NCI-H526 treated with DMSO at 0.1 percent for 48 hours (cell line): Measurements from ENCODE around the gene CYB561A3.
A peak's percentile ranks its signal among the peaks of the same experiment; 100 is the strongest.
"Not testable (repeated sequence)": the region's sequence is repeated elsewhere in the genome, so short reads cannot be mapped to it uniquely, and the experiment has no call there.

Experiments
- DNase-seq: peaks from one replicate; lab custom pipeline; 2025; lab: John Stamatoyannopoulos, UW

Gene CYB561A3

DNA sequence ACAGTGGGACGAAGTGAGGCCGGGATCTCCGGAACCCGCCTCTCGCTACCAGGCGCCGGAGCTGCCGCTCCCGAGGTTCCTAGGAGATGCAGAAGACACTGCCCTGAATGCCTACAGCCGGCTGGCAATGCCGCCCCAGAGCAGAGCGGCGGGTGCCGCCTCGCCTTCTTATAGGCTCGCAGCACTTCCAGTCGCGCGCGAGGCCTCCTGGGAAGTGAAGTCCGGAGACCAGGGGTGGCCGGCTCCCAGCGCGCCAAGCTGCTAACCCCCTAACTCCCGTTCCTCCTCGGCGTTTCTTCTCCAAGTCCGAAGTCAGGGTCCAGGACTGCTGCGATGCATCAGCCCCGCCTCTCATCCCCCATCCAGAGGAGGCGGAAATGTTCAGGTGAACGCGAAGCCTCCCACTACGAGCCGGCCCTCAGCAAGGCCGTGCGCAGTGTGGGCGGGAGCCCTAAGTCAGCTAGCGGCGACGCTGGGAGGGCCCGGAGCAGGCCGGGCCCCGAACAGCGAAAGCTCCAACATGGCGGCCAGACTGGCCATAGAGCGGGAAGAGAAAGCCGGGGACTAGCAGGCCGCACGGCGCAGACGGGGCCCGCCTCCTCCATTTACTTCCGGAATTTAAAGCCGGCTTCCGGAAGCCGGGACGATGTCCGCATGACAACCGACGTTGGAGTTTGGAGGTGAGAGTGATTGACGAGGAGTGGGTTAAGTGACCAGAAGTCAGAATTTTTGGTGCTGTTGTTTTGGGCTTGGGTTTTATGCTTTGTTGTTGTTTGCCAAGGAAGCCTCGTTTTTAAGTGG is at the start of gene CYB561A3, which contains the start of gene TMEM138:
Gene CYB561A3, minus strand, starts transcription at position 142 of the 801 bp plus-strand sequence. CDS start 5,169 bp downstream, outside the sequence.
Gene TMEM138, plus strand, starts transcription at position 634 of the 801 bp plus-strand sequence. CDS start 2,017 bp downstream, outside the sequence.
- DNase-seq: peak; percentile 97

DNA sequence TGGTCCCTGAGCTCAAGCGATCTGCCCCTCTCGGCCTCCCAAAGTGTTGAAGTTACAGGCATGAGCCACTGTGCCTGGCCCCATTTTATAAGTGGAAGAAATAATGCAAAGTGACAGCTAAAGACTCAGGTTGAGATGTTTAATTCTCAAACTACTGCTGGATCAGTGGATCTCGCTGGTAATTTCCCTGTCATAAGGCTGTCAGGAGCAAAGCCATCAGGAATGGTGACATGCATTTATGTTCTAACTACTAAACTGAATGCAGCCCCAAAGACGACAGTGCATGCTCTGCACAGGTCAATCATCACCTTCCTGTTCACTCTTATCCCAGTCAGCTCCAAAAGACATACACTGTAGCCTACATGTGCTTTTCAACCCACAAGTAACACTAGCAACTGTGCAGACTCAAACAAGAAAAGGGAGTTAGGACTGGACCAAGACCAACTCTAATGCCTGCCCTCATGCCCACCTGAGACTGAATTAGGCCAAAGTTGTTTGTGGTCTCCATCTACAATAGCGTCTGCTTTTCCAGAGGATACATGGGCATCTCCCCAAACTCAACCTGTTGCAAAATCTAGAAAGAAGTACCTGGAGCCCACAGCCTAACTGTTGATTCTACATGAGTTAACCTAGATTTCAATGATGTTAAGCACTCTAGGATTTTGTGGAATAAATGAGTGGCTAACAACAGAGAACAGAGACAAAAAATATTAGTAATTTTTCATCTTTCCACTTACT is 45.5 kb upstream of the CYB561A3 start:
- DNase-seq: no peak

- no peak for DNase-seq
These were observed 44.4 kb upstream of the CYB561A3 start for GRCh38 chr11:61406067-61406466.

DNA sequence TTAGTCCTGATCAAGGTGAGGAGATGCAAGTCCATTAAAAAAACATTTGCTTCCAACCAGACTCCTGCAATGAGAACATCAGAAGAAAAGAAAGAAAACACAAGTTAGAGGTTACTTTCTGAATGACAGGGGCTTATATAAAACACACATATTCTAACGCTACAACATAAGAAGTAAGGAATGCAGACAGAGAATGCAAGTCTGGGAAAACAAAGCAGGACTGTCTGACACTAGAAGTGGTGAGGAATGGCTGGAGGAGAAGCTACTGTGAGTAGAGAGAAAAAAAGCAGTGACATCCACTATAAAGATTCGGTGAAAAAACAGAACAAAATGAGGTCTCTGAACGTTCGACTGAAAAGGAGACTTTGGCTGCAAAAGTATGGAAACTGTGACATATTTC is 43.0 kb upstream of the CYB561A3 start:
- DNase-seq: no peak

- no peak for DNase-seq
These were observed 42.4 kb upstream of the CYB561A3 start for GRCh38 chr11:61404103-61404502.

GRCh38 chr11:61403658-61404057 is 42.0 kb upstream of the CYB561A3 start:
- DNase-seq: no peak

- DNase-seq: no peak
These were observed 39.9 kb upstream of the CYB561A3 start for GRCh38 chr11:61401573-61401972.

DNA sequence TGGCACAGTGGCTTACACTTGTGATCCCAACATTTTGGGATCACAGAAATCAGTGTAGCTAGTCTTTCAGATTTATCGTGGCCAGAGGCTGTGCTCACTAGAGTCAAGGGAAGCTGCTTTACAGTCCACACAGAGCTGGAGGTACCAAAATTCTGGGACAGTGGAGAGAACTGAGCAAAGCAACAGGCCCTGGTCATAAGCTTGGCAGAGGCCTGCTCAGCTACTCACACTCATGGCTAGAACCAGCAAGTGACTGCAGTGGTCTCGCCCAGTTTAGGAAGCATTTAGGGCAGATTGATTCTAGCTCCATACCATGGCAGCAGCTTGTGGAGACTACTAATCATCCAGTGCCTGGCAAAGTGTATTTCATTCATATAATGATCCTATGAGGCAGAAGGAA is 39.5 kb upstream of the CYB561A3 start:
- DNase-seq: no peak

DNA sequence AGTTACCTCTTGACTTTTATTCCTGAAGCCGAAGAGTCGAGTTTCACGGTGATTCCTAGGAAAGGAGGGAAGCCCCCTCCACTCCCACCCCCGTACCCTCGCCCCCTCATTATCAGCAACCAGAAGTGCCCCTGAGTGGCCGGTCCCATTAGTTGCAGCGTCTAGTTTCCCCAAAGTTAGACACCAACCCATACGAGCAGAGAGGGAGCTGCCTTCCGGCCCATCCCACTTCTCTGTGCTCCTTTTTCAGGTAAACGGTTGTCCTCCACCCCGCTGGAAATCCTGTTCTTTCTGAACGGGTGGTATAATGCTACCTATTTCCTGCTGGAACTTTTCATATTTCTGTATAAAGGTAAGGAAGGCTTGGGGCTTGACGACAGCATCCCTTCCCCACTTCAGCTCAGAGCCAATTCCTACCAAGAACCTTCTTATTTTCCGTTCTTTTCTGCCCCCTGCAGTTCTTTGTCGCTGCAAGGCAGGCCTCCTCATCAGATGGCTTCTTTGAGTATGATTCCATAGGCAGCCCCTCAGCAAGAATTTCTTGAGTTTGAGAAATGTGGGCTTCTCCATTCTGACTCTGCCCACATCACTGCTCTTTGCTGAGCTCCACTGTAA is 31.4 kb upstream of the CYB561A3 start:
- DNase-seq: no peak

DNA sequence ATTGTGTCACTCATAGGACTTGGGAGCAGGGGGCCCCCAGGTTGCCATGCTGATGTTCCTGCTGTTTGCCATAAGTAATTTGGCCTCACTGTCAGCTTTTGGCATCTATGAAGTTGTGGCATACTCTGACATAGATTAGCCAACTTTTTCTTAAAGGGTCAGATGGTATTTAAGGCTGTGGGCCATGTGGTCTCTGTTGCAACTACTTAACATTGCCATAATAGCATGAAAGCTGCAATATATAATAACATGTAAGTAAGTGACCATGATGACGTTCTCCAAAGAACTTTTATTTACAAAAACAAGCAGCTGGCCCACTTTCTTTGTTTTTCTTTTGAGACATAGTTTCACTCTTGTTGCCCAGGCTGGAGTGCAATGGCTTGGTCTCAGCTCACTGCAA is 28.5 kb upstream of the CYB561A3 start:
- no peak for DNase-seq

- DNase-seq: no peak
These were observed 22.9 kb upstream of the CYB561A3 start for GRCh38 chr11:61384271-61385242.

GRCh38 chr11:61383859-61384258 is 22.2 kb upstream of the CYB561A3 start:
- not testable (repeated sequence) for DNase-seq

DNA sequence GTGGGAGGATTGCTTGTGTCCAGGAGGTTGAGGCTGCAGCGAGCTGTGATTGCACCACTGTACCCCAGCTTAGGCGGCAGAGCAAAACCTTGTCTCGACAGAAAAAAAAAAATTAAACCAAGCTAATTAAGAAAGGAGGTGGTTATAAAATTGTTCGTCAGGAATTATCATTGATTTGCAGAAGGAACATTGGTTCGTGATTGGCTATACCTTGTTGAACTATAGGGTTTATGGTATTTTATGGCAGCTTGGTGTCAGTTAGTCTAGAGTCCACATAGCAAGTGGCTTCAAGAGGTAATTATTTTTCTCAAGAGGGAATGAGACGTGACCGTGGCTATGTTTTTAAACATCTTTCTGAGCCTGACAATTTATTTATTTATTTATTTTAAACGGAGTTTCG is 19.2 kb upstream of the CYB561A3 start:
- no peak for DNase-seq

DNA sequence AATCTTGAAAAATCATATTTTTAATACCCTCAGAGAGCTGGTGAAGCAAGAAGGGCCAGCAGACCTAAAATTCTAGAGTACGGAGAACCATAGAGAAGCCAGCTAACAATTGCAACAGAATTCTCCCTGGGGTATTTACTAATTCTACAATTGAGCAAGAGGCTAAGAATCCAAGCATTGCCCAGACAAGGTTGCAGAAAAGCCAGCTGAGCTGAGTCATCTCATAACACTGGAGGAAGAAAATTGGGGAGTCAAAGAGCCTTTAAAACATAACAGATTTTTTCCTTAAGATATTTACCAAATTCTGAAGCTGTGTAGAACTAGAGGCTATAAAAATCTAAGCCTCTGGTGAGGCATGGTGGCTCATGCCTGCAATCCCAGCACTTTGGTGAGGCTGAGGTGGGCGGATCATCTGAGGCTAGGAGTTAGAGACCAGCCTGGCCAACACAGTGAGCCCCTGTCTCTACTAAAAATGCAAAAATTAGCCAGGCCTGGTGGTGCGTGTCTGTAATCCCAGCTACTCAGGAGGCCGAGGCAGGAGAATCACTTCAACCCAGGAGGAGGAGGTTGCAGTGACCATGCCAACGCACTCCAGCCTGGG is 17.1 kb upstream of the CYB561A3 start:
- DNase-seq: no peak

- no peak for DNase-seq
These were observed 15.9 kb upstream of the CYB561A3 start for GRCh38 chr11:61377461-61378160.

DNA sequence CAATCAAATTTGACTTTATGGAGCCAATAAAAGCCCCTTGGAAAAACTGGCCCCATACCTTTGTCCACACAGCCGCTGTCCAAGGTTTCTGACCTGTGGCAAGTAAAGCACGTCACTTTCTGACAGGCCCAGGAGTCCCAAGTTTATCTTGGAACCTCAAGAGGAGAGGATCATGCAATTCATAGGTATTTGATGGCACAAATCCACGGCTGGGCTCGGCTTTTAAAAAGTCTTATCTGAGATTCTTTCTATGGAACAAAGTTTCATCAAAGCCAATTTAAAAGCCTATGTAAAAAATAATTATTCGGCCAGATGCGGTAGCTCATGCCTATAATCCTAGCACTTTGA is 14.1 kb upstream of the CYB561A3 start:
- no peak for DNase-seq

- no peak for DNase-seq
These were observed 11.2 kb upstream of the CYB561A3 start for GRCh38 chr11:61372659-61373420.

- no peak for DNase-seq
These were observed 8.8 kb upstream of the CYB561A3 start for GRCh38 chr11:61370349-61371005.
